Inflammatory macrophage (primary cell): ENCODE measurements around the gene SLC25A26.
A peak's percentile ranks its signal among the peaks of the same experiment; 100 is the strongest.
"Not testable (repeated sequence)": the region's sequence is repeated elsewhere in the genome, so short reads cannot be mapped to it uniquely, and the experiment has no call there.

Source experiments
- DNase-seq, 2 donors: peaks; one replicate each; pipeline ENCODE4 v3.0.0-alpha.2; 2020 to 2022

Gene SLC25A26

GRCh38 chr3:66270701-66271100 lies 49.9 kb downstream of the SLC25A26 start:
- no peak for DNase-seq

- no peak for DNase-seq
Measured at GRCh38 chr3:66271231-66271630, 50.4 kb downstream of the SLC25A26 start.

GRCh38 chr3:66272016-66272415 lies 51.2 kb downstream of the SLC25A26 start:
- DNase-seq = no peak

- DNase-seq = not testable (repeated sequence)
Measured at GRCh38 chr3:66274837-66275236, 54.0 kb downstream of the SLC25A26 start.

GRCh38 chr3:66276705-66277274 lies 56.0 kb downstream of the SLC25A26 start:
- peak; percentile 51 to 61 for DNase-seq

GRCh38 chr3:66279168-66279567 lies 58.4 kb downstream of the SLC25A26 start:
- no peak for DNase-seq

GRCh38 chr3:66280304-66280703 lies 59.5 kb downstream of the SLC25A26 start:
- no peak for DNase-seq

GRCh38 chr3:66291922-66292321 lies 71.1 kb downstream of the SLC25A26 start:
- not testable (repeated sequence) for DNase-seq

GRCh38 chr3:66297260-66297873 lies 76.6 kb downstream of the SLC25A26 start:
- DNase-seq = no peak

- DNase-seq = no peak
Measured at GRCh38 chr3:66297900-66298299, 77.1 kb downstream of the SLC25A26 start.

GRCh38 chr3:66298591-66298990 lies 77.8 kb downstream of the SLC25A26 start:
- DNase-seq = no peak

- not testable (repeated sequence) for DNase-seq
Measured at GRCh38 chr3:66299085-66299484, 78.3 kb downstream of the SLC25A26 start.

GRCh38 chr3:66299891-66300290 lies 79.1 kb downstream of the SLC25A26 start:
- no peak for DNase-seq

- no peak for DNase-seq
Measured at GRCh38 chr3:66302288-66302687, 81.5 kb downstream of the SLC25A26 start.

- DNase-seq = no peak
Measured at GRCh38 chr3:66303491-66303901, 82.7 kb downstream of the SLC25A26 start.

GRCh38 chr3:66304293-66304692 lies 83.5 kb downstream of the SLC25A26 start:
- DNase-seq = no peak

GRCh38 chr3:66306086-66306485 lies 85.3 kb downstream of the SLC25A26 start:
- not testable (repeated sequence) for DNase-seq

- not testable (repeated sequence) for DNase-seq
Measured at GRCh38 chr3:66306991-66307390, 86.2 kb downstream of the SLC25A26 start.

- DNase-seq = no peak
Measured at GRCh38 chr3:66312039-66312438, 91.2 kb downstream of the SLC25A26 start.

- DNase-seq = no peak
Measured at GRCh38 chr3:66314455-66314854, 93.7 kb downstream of the SLC25A26 start.

GRCh38 chr3:66317750-66318376 lies 97.1 kb downstream of the SLC25A26 start:
- DNase-seq = no peak

GRCh38 chr3:66320390-66320789 lies 99.6 kb downstream of the SLC25A26 start:
- DNase-seq = no peak

GRCh38 chr3:66322436-66322835 lies 101.6 kb downstream of the SLC25A26 start:
- no peak for DNase-seq

GRCh38 chr3:66326340-66326739 lies 105.5 kb downstream of the SLC25A26 start:
- no peak for DNase-seq
